DOHH2 (cell line): ENCODE data around the gene MAST2.

ENCODE experiments used
- CTCF ChIP-seq: fragments of 200-600 bp; sonication (generic); IDR thresholded peaks from one replicate; pipeline ENCODE4 v1.5.1; 2014; ENCODE audit warnings: antibody characterized with exemption, mild to moderate bottlenecking, low read depth, low read length; ENCODE audit not compliant: poor library complexity, severe bottlenecking
- EZH2phosphoT487 ChIP-seq: fragments of 200-600 bp; sonication (generic); IDR thresholded peaks from 2 replicates; pipeline ENCODE4 v1.6.1; 2017; ENCODE audit warnings: borderline replicate concordance, mild to moderate bottlenecking, antibody characterized with exemption, low read length, moderate library complexity, mixed read lengths

GRCh38 chr1:45913731-45914501, 110.5 kb downstream of the MAST2 start:
- TF ChIP-seq CTCF (no peak), EZH2phosphoT487 (no peak)
